OCI-LY1 (cell line): ENCODE results near the gene HRAS.

Experiments used
- CTCF ChIP-seq: fragments of 200-600 bp; sonication (generic), shearing (Covaris generic); IDR thresholded peaks from 2 replicates; pipeline ENCODE4 v1.5.1; 2017; ENCODE audit warnings: mild to moderate bottlenecking, antibody characterized with exemption, low read length, moderate library complexity, mixed read lengths
- EZH2 ChIP-seq: fragments of 200-600 bp; sonication (generic), shearing (Covaris generic); IDR thresholded peaks from 2 replicates; pipeline ENCODE4 v1.8.0; 2017; ENCODE audit warnings: borderline replicate concordance, mixed run types, mild to moderate bottlenecking, antibody characterized with exemption, low read length, moderate library complexity, mixed read lengths

- TF ChIP-seq EZH2 = no peak
- no peak for TF ChIP-seq CTCF
Observed at GRCh38 chr11:503179-503981, 32.0 kb downstream of the HRAS start.
